ENCODE results near the gene SORCS1. TPM values are rescaled to one million over a fixed set of nuclear protein-coding genes. Genes with fewer than 3 reads are reported as not detected.

Gene SORCS1
- polyA plus RNA-seq, 1 of the 3 experiments (the other 2 are of a cell fraction), result 0.66 TPM

GRCh38 chr10:107072786-107073185 lies 91.7 kb downstream of the SORCS1 start (continued):
- TF ChIP-seq ELF1 (IDR thresholded peaks at IDR 0.05) (no peak), PBX3 (IDR thresholded peaks at IDR 0.05) (no peak), MXI1 (IDR thresholded peaks at IDR 0.05; ENCODE audit: low read depth, low read length) (no peak), FOXJ3 (CRISPR knock-in tag; IDR thresholded peaks at IDR 0.05) (no peak), RXRA (IDR thresholded peaks at IDR 0.05; ENCODE audit: borderline replicate concordance, low read depth) (no peak), TEAD4 (IDR thresholded peaks at IDR 0.05; ENCODE audit: borderline replicate concordance, insufficient read depth) (no peak), SMC3 (IDR thresholded peaks at IDR 0.05; ENCODE audit: low read depth, low read length) (no peak), TCF12 (IDR thresholded peaks at IDR 0.05) (no peak), RAD21 (IDR thresholded peaks at IDR 0.05; ENCODE audit: low read length) (peak; percentile 36), CHD2 (IDR thresholded peaks at IDR 0.05; ENCODE audit: low read length, partially characterized antibody) (peak; percentile 44)

DNA sequence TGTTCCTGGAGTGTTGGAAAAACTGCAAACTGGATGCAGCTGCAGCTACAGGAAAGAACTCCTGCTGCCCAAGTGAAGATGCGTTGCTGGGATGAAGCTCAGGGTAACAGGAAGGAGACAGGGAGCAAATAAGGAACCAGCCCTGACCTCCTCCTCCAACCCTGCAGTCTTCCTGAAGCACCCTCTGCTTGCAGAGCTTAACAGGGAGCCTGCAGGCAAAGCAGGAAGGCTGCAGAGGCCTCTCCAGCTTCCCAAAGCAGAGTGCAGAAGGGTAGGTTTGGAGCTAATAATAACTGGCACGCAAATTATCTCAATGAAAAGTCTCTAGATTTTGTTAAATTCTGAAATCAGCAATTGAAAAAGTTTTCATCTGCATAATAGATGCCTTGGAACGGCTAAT lies 92.5 kb downstream of the SORCS1 start:
- Histone ChIP-seq H3K27me3 (ENCODE audit: insufficient read depth) (no peaks in the 10 kb centered on the region), H3K27ac (ENCODE audit: low read depth in 2 of 2, low read length in 1 of 2) (peak overlapping the region in 1 of 2 experiments; percentile 93; a peak in 2 of 4 replicates), H3K4me1 (ENCODE audit: control insufficient read depth in 1 of 2, insufficient read depth in 2 of 2, low read depth in 1 of 2, low read length in 1 of 2) (peaks cover 0 to 17% of the 10 kb centered on the region in 2 experiments; a peak in 2 of 4 replicates), H3K9me2 (no peaks in the 10 kb centered on the region), H2AFZ (ENCODE audit: low read depth) (no peak overlapping the region), H3K9me3 (no peaks in the 10 kb centered on the region), H3F3A (replicated peaks; ENCODE audit: insufficient read depth) (no peaks in the 10 kb centered on the region), H3K4me2 (no peak overlapping the region), H3K79me2 (ENCODE audit: insufficient read depth) (no peaks in the 10 kb centered on the region), H4K20me1 (ENCODE audit: insufficient read depth) (no peaks in the 10 kb centered on the region), H3K4me3 (ENCODE audit: low read depth in 2 of 2, low read length in 1 of 2) (no peak overlapping the region), H3K36me3 (replicated peaks in 1 of 2; ENCODE audit: control insufficient read depth in 1 of 2, insufficient read depth in 2 of 2, low read length in 1 of 2) (no peaks in the 10 kb centered on the region), H3K9ac (no peak overlapping the region)
- no peak for DNase-seq
- TF ChIP-seq EZH2phosphoT487 (IDR thresholded peaks at IDR 0.05; ENCODE audit: borderline replicate concordance, low read depth), result no peak
- TF ChIP-seq USF1 (IDR thresholded peaks at IDR 0.05; ENCODE audit: borderline replicate concordance, low read depth), result no peak
- TF ChIP-seq NFIC (IDR thresholded peaks at IDR 0.05; ENCODE audit: borderline replicate concordance), result no peak
- no peak for TF ChIP-seq TEAD4 (IDR thresholded peaks at IDR 0.05; ENCODE audit: borderline replicate concordance, insufficient read depth)
- TF ChIP-seq GABPA (IDR thresholded peaks at IDR 0.05; ENCODE audit: low read depth), result no peak
- no peak for TF ChIP-seq RFX5 (IDR thresholded peaks at IDR 0.05; ENCODE audit: low read length)
- TF ChIP-seq IRF3 (IDR thresholded peaks at IDR 0.05; ENCODE audit: low read depth, low read length), result no peak
- no peak for TF ChIP-seq SIN3A (IDR thresholded peaks at IDR 0.05; ENCODE audit: borderline replicate concordance, low read depth, low read length)
- no peak for TF ChIP-seq MXI1 (IDR thresholded peaks at IDR 0.05; ENCODE audit: low read depth, low read length)
- no peak for TF ChIP-seq GATA2 (CRISPR knock-in tag; IDR thresholded peaks at IDR 0.05)
- no peak for TF ChIP-seq SMC3 (IDR thresholded peaks at IDR 0.05; ENCODE audit: low read depth, low read length)
- TF ChIP-seq, protein P1, sequence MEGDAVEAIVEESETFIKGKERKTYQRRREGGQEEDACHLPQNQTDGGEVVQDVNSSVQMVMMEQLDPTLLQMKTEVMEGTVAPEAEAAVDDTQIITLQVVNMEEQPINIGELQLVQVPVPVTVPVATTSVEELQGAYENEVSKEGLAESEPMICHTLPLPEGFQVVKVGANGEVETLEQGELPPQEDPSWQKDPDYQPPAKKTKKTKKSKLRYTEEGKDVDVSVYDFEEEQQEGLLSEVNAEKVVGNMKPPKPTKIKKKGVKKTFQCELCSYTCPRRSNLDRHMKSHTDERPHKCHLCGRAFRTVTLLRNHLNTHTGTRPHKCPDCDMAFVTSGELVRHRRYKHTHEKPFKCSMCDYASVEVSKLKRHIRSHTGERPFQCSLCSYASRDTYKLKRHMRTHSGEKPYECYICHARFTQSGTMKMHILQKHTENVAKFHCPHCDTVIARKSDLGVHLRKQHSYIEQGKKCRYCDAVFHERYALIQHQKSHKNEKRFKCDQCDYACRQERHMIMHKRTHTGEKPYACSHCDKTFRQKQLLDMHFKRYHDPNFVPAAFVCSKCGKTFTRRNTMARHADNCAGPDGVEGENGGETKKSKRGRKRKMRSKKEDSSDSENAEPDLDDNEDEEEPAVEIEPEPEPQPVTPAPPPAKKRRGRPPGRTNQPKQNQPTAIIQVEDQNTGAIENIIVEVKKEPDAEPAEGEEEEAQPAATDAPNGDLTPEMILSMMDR (IDR thresholded peaks at IDR 0.05), result no peak
- no peak for TF ChIP-seq FOXM1 (IDR thresholded peaks at IDR 0.05; ENCODE audit: low read depth)
- POLR2A ChIA-PET, result interaction anchor here (1.3 kb wide), 1 partner anchor 93 kb away, joined by 3 read pairs; the partner anchor contains the start of gene SORCS1
- WGBS (ENCODE audit: low lambda C conversion rate), result 43% methylated on average over 3 of the region's 3 CpGs
- CTCF ChIA-PET, result interaction anchor here (0.8 to 1.9 kb wide), 6 partner anchors 13 to 366 kb away, joined by 3 to 9 read pairs (median 5); partner anchors contain the start of gene SORCS1
